HepG2 (cell line): ENCODE results near the gene NEU4. TPM values are rescaled to one million over a fixed set of nuclear protein-coding genes. Genes with fewer than 3 reads are reported as not detected.

Source experiments
- ATAC-seq: fragments of 200-7000 bp; cut with Tn5 transposase; 3 replicates; pipeline ENCODE4 v1.9.1; 2020; ENCODE audit warnings: mild to moderate bottlenecking, moderate library complexity
- BruUV-seq: library from RNA; stranded (reverse); fragments of 400-500 nt; replicated peaks from 2 replicates; lab custom pipeline; 2021; lab: Mats Ljungman, UMichigan
- CTCF ChIA-PET: fragments of 300-600 bp; formaldehyde crosslinking; extraction: SDS; loops from one replicate; lab custom pipeline; 2021; ENCODE audit warnings: low total read pairs, inconsistent platforms, low intra/inter-chr PET ratio; lab: Yijun Ruan, JAX
- POLR2A ChIA-PET: fragments of 350-600 bp; sonication (Branson Sonifier 250); formaldehyde crosslinking; loops from one replicate; lab custom pipeline; 2020; ENCODE audit warnings: antibody characterized with exemption, inconsistent platforms; lab: Yijun Ruan, JAX
- DNase-seq: peaks from one replicate; pipeline ENCODE4 v3.0.0-alpha.2; 2015; ENCODE audit warnings: low spot score
- FAIRE-seq: peaks from 3 replicates; lab custom pipeline; 2011; peaks lifted over from hg19 to GRCh38; lab: Jason Lieb, UNC
- H2AFZ ChIP-seq: one replicate; pipeline ENCODE4 v1.6.1; 2011; ENCODE audit warnings: low read length, inconsistent platforms
- H3K27ac ChIP-seq: fragments of 300-600 bp; 3 replicates; pipeline ENCODE4 v1.8.0; 2011; ENCODE audit warnings: mixed run types, mild to moderate bottlenecking, mixed read lengths, low read length, inconsistent platforms; ENCODE audit not compliant: insufficient read depth; ENCODE audit errors: extremely low read length
- H3K27me3 ChIP-seq, 2 experiments: fragments of 200-600 bp in 1 of 2; 2 replicates in 1 of 2; 3 replicates in 1 of 2; pipeline versions ENCODE4 v1.6.0 to v1.8.0; 2011; ENCODE audit warnings: low read length in 2 of 2, mild to moderate bottlenecking in 2 of 2, moderate library complexity in 2 of 2, inconsistent platforms in 1 of 2; ENCODE audit not compliant: insufficient read depth in 2 of 2, control insufficient read depth in 1 of 2
- H3K36me3 ChIP-seq, 2 experiments: fragments of 200-600 bp in 1 of 2; replicated peaks in 1 of 2; 2 replicates in 1 of 2; 3 replicates in 1 of 2; pipeline versions ENCODE4 v1.5.1 to v1.8.0; 2011; ENCODE audit warnings: low read length in 2 of 2, inconsistent platforms in 1 of 2; ENCODE audit not compliant: insufficient read depth in 2 of 2, control insufficient read depth in 1 of 2
- H3K4me1 ChIP-seq: 2 replicates; pipeline ENCODE4 v1.5.1; 2012; ENCODE audit warnings: low read length, inconsistent platforms; ENCODE audit not compliant: insufficient read depth
- H3K4me2 ChIP-seq: 2 replicates; pipeline ENCODE4 v1.6.0; 2011; ENCODE audit warnings: low read depth, low read length, inconsistent platforms
- H3K4me3 ChIP-seq, 3 experiments: fragments of 200-600 bp in 1 of 3; sonication (generic), shearing (Covaris generic) in 1 of 3; replicated peaks in 1 of 3; 2 replicates each; pipeline ENCODE4 v1.5.1; 2011 to 2016; ENCODE audit warnings: low read length in 3 of 3, inconsistent platforms in 2 of 3, low read depth in 2 of 3, mild to moderate bottlenecking in 2 of 3, control low read depth in 1 of 3, mixed read lengths in 1 of 3; ENCODE audit not compliant: insufficient read depth in 1 of 3
- H3K79me2 ChIP-seq: one replicate; pipeline ENCODE4 v1.6.1; 2011; ENCODE audit warnings: low read length, inconsistent platforms; ENCODE audit not compliant: insufficient read depth
- H3K9ac ChIP-seq: 2 replicates; pipeline ENCODE4 v1.6.0; 2011; ENCODE audit warnings: mild to moderate bottlenecking, low read depth, low read length, inconsistent platforms; ENCODE audit not compliant: insufficient read depth
- H3K9me3 ChIP-seq: 2 replicates; pipeline ENCODE4 v1.5.1; 2012; ENCODE audit warnings: mild to moderate bottlenecking, low read length
- H4K20me1 ChIP-seq: 2 replicates; pipeline ENCODE4 v1.6.0; 2011; ENCODE audit warnings: inconsistent platforms, mild to moderate bottlenecking, low read length, moderate library complexity; ENCODE audit not compliant: insufficient read depth
- AHR ChIP-seq: IDR thresholded peaks from 2 replicates; pipeline ENCODE4 v1.6.1; 2018; ENCODE audit warnings: missing genetic modification reagents, missing compliant biosample characterization
- ARNT2 ChIP-seq: sonication (generic); formaldehyde crosslinking; IDR thresholded peaks from 2 replicates; pipeline ENCODE4 v1.8.0; 2022; ENCODE audit warnings: mild to moderate bottlenecking, low read depth, missing genetic modification reagents, moderate library complexity
- ATF5 ChIP-seq: sonication (generic); formaldehyde crosslinking; IDR thresholded peaks from 2 replicates; pipeline ENCODE4 v1.4.0; 2020; ENCODE audit warnings: mild to moderate bottlenecking, low read depth, missing genetic modification reagents
- ATF7 ChIP-seq, 2 experiments: fragments of 450-650 bp in 1 of 2; sonication (generic) in 1 of 2; formaldehyde crosslinking in 1 of 2; IDR thresholded peaks; 2 replicates each; pipeline versions ENCODE4 v1.4.0 to v1.6.1; 2016 to 2020; ENCODE audit warnings: antibody characterized with exemption in 1 of 2, mild to moderate bottlenecking in 1 of 2, missing genetic modification reagents in 1 of 2
- BCL3 ChIP-seq: sonication (generic); formaldehyde crosslinking; IDR thresholded peaks from 2 replicates; pipeline ENCODE4 v1.5.1; 2020; ENCODE audit warnings: mild to moderate bottlenecking, missing genetic modification reagents, moderate library complexity
- HDAC2 ChIP-seq: sonication (generic); formaldehyde crosslinking; IDR thresholded peaks from 2 replicates; pipeline ENCODE4 v1.4.0; 2020; ENCODE audit warnings: missing genetic modification reagents
- RFX1 ChIP-seq: fragments of 450-650 bp; IDR thresholded peaks from 2 replicates; pipeline ENCODE4 v1.6.1; 2017
- SALL1 ChIP-seq: sonication (generic); formaldehyde crosslinking; IDR thresholded peaks from 2 replicates; pipeline ENCODE4 v1.8.0; 2022; ENCODE audit warnings: mild to moderate bottlenecking, missing genetic modification reagents
- SMAD3 ChIP-seq: sonication (generic); formaldehyde crosslinking; IDR thresholded peaks from 2 replicates; pipeline ENCODE4 v1.4.0; 2020; ENCODE audit warnings: missing genetic modification reagents
- SP2 ChIP-seq: sonication (generic); formaldehyde crosslinking; IDR thresholded peaks from 2 replicates; pipeline ENCODE4 v1.5.1; 2020; ENCODE audit warnings: mild to moderate bottlenecking, missing genetic modification reagents
- SP4 ChIP-seq: sonication (generic); formaldehyde crosslinking; IDR thresholded peaks from 2 replicates; pipeline ENCODE4 v1.8.1; 2023; ENCODE audit warnings: mild to moderate bottlenecking, missing genetic modification reagents
- TAF15 ChIP-seq: fragments of 200-400 bp; formaldehyde crosslinking; IDR thresholded peaks from one replicate; pipeline ENCODE4 v1.6.1; 2018; ENCODE audit warnings: mild to moderate bottlenecking, low read depth, low read length; ENCODE audit not compliant: poor library complexity, severe bottlenecking
- TBL1XR1 ChIP-seq: fragments of 150-350 bp; IDR thresholded peaks from 2 replicates; pipeline ENCODE4 v1.6.1; 2014; ENCODE audit warnings: borderline replicate concordance, low read length; ENCODE audit not compliant: partially characterized antibody
- ZBTB21 ChIP-seq: sonication (generic); formaldehyde crosslinking; IDR thresholded peaks from 2 replicates; pipeline ENCODE4 v1.4.0; 2020; ENCODE audit warnings: missing genetic modification reagents
- ZNF205 ChIP-seq: IDR thresholded peaks from 2 replicates; pipeline ENCODE4 v1.6.1; 2018; ENCODE audit warnings: missing biosample characterization, missing genetic modification reagents
- ZNF253 ChIP-seq: sonication (generic); formaldehyde crosslinking; IDR thresholded peaks from 2 replicates; pipeline ENCODE4 v1.8.0; 2022; ENCODE audit warnings: mild to moderate bottlenecking, missing genetic modification reagents, borderline replicate concordance
- ZNF558 ChIP-seq: sonication (generic); formaldehyde crosslinking; IDR thresholded peaks from 2 replicates; pipeline ENCODE4 v1.9.0; 2022; ENCODE audit warnings: mild to moderate bottlenecking, missing genetic modification reagents, borderline replicate concordance
- ZNF563 ChIP-seq: sonication (generic); formaldehyde crosslinking; IDR thresholded peaks from 2 replicates; pipeline ENCODE4 v1.8.0; 2022; ENCODE audit warnings: mild to moderate bottlenecking, moderate library complexity, missing genetic modification reagents
- WGBS: methylation state at CpG from one replicate; pipeline ENCODE4 v1.1.6; 2017; ENCODE audit warnings: low lambda C conversion rate; 5-methylcytosine and 5-hydroxymethylcytosine counted together
- in situ Hi-C: cut with HindIII; loops from 2 replicates; pipeline ENCODE4 v1.10.0; 2017; ENCODE audit warnings: low pct_unique_long_range_greater_than_20kb; ENCODE audit not compliant: extremely low pct_ligation_motif_present
- intact Hi-C: fragments of 100-400 bp; cut with micrococcal nuclease; formaldehyde crosslinking; loops from one replicate; pipeline ENCODE4 v1.10.0; 2022; ENCODE audit not compliant: unreplicated experiment
- polyA plus RNA-seq, 8 experiments: library from polyadenylated mRNA; depleted of rRNA in 3 of 8; stranded (reverse) in 7 of 8; unstranded in 1 of 8; fragments of >200 nt; fragmentation: Illumina TruSeq in 4 of 8; extraction: Trizol in 4 of 8; gene quantifications; 2 replicates each; pipeline versions ENCODE4 v1.2.1 to v1.2.3, GENCODE V29; 2011 to 2016; ENCODE audit warnings: low read depth in 4 of 8, missing spikeins in 1 of 8, mixed read lengths in 1 of 8; ENCODE audit not compliant: insufficient read depth in 1 of 8
- total RNA-seq, 5 experiments: library from RNA; depleted of rRNA; stranded (reverse); fragments of >200 nt; fragmentation: Illumina TruSeq; extraction: Trizol; gene quantifications; 2 replicates each; pipeline ENCODE4 v1.2.3, GENCODE V29; 2016; ENCODE audit warnings: low read depth in 1 of 5
- TF ChIP-seq, protein P1 (sequence below): sonication (generic); formaldehyde crosslinking; IDR thresholded peaks from 2 replicates; pipeline ENCODE4 v1.9.0; 2021; ENCODE audit warnings: missing genetic modification reagents, borderline replicate concordance
- TF ChIP-seq, protein P2 (sequence below): sonication (generic); formaldehyde crosslinking; conservative IDR thresholded peaks from 2 replicates; pipeline ENCODE4 v1.8.0; 2022; ENCODE audit warnings: low read depth, missing genetic modification reagents

The NEU4 gene
- total and polyA plus RNA-seq, 2 of the 13 experiments (the other 11 are each of a cell fraction or from before 2014, with no cell fraction given) = 53.5 to 107 TPM

- Histone ChIP-seq H3K9me3 (no peaks in the 10 kb centered on the region), H3K4me1 (peaks cover 25% of the 10 kb centered on the region), H3K27me3 (no peaks in the 10 kb centered on the region), H3K27ac (no peak overlapping the region), H3K4me2 (no peak overlapping the region), H3K9ac (no peak overlapping the region), H4K20me1 (no peaks in the 10 kb centered on the region), H3K79me2 (no peaks in the 10 kb centered on the region), H2AFZ (no peak overlapping the region), H3K36me3 (no peaks in the 10 kb centered on the region), H3K4me3 (no peak overlapping the region)
- 66% methylated on average over 4 of the region's 4 CpGs for WGBS
- POLR2A ChIA-PET = interaction anchor here (1.0 to 12.8 kb wide), 3 partner anchors 10 to 21 kb away, joined by 3 to 100 read pairs (median 12); partner anchors contain the start of gene NEU4
- ATAC-seq (no peak), FAIRE-seq (no peak), DNase-seq (no peak)
- BruUV-seq = no TSS peak
- TF ChIP-seq AHR (CRISPR knock-in tag) (no peak), ZNF558 (no peak), ATF7 (IDR thresholded peaks at IDR 0.05) (no peak), ATF7 (CRISPR knock-in tag; IDR thresholded peaks at IDR 0.05) (no peak), SP4 (no peak), SMAD3 (no peak), SALL1 (no peak), TAF15 (no peak), SP2 (no peak), ZNF253 (CRISPR knock-in tag) (no peak), ARNT2 (CRISPR knock-in tag) (no peak), HDAC2 (CRISPR knock-in tag) (no peak), ZNF563 (no peak), ATF5 (CRISPR knock-in tag) (no peak), ZNF205 (CRISPR knock-in tag) (no peak), BCL3 (CRISPR knock-in tag) (no peak), TBL1XR1 (no peak), ZBTB21 (CRISPR knock-in tag) (no peak), RFX1 (no peak)
- TF ChIP-seq, protein P1, sequence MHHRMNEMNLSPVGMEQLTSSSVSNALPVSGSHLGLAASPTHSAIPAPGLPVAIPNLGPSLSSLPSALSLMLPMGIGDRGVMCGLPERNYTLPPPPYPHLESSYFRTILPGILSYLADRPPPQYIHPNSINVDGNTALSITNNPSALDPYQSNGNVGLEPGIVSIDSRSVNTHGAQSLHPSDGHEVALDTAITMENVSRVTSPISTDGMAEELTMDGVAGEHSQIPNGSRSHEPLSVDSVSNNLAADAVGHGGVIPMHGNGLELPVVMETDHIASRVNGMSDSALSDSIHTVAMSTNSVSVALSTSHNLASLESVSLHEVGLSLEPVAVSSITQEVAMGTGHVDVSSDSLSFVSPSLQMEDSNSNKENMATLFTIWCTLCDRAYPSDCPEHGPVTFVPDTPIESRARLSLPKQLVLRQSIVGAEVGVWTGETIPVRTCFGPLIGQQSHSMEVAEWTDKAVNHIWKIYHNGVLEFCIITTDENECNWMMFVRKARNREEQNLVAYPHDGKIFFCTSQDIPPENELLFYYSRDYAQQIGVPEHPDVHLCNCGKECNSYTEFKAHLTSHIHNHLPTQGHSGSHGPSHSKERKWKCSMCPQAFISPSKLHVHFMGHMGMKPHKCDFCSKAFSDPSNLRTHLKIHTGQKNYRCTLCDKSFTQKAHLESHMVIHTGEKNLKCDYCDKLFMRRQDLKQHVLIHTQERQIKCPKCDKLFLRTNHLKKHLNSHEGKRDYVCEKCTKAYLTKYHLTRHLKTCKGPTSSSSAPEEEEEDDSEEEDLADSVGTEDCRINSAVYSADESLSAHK (CRISPR knock-in tag) = no peak
- TF ChIP-seq, protein P2, sequence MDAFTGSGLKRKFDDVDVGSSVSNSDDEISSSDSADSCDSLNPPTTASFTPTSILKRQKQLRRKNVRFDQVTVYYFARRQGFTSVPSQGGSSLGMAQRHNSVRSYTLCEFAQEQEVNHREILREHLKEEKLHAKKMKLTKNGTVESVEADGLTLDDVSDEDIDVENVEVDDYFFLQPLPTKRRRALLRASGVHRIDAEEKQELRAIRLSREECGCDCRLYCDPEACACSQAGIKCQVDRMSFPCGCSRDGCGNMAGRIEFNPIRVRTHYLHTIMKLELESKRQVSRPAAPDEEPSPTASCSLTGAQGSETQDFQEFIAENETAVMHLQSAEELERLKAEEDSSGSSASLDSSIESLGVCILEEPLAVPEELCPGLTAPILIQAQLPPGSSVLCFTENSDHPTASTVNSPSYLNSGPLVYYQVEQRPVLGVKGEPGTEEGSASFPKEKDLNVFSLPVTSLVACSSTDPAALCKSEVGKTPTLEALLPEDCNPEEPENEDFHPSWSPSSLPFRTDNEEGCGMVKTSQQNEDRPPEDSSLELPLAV = no peak
- CTCF ChIA-PET = no interaction called here
- in situ Hi-C loops = no loop called here
- intact Hi-C loops = no loop called here
Observed at GRCh38 chr2:241788135-241788534, 20.9 kb upstream of the NEU4 start.
